PC-3 (cell line): ENCODE data around the gene FAM228B. TPM values are rescaled to one million over a fixed set of nuclear protein-coding genes. Genes with fewer than 3 reads are reported as not detected.

Source experiments
- ATAC-seq: fragments of 200-7000 bp; cut with Tn5 transposase; 2 replicates; pipeline ENCODE4 v1.9.1; 2020; ENCODE audit warnings: mild to moderate bottlenecking, moderate library complexity
- BruUV-seq: library from RNA; stranded (reverse); fragments of 400-500 nt; replicated peaks from 2 replicates; lab custom pipeline; 2021; lab: Mats Ljungman, UMichigan
- CTCF ChIA-PET: fragments of 300-600 bp; sonication (Branson Sonifier 250); formaldehyde crosslinking; loops from one replicate; lab custom pipeline; 2022; ENCODE audit warnings: antibody characterized with exemption; lab: Charles Lee
- POLR2A ChIA-PET: fragments of 300-600 bp; sonication (Branson Sonifier 250); formaldehyde crosslinking; loops from one replicate; lab custom pipeline; 2022; ENCODE audit warnings: antibody characterized with exemption; ENCODE audit not compliant: unreplicated experiment; lab: Charles Lee
- DNase-seq: peaks from one replicate; pipeline ENCODE4 v3.0.0-alpha.2; 2015
- H2AFZ ChIP-seq: fragments of 300-600 bp; sonication (generic); 2 replicates; pipeline ENCODE4 v1.6.0; 2016; ENCODE audit warnings: antibody characterized with exemption, low read length
- H3F3A ChIP-seq: fragments of 300-600 bp; sonication (generic); one replicate; pipeline ENCODE4 v1.6.0; 2017; ENCODE audit warnings: antibody characterized with exemption, low read length, control low read depth, mild to moderate bottlenecking; ENCODE audit not compliant: unreplicated experiment
- H3K27ac ChIP-seq: fragments of 300-600 bp; sonication (generic); 2 replicates; pipeline ENCODE4 v1.5.1; 2016; ENCODE audit warnings: mild to moderate bottlenecking, low read length
- H3K27me3 ChIP-seq: fragments of 300-600 bp; sonication (generic); 2 replicates; pipeline ENCODE4 v1.6.1; 2016; ENCODE audit warnings: low read length, mixed read lengths
- H3K36me3 ChIP-seq: fragments of 300-600 bp; sonication (generic); 2 replicates; pipeline ENCODE4 v1.6.1; 2016; ENCODE audit warnings: low read depth, mixed run types, low read length, mixed read lengths
- H3K4me1 ChIP-seq: fragments of 300-600 bp; sonication (generic); 2 replicates; pipeline ENCODE4 v1.5.1; 2016; ENCODE audit warnings: low read length; ENCODE audit not compliant: insufficient read depth
- H3K4me2 ChIP-seq: fragments of 300-600 bp; sonication (generic); 2 replicates; pipeline ENCODE4 v1.6.0; 2016; ENCODE audit warnings: low read length
- H3K4me3 ChIP-seq: fragments of 300-600 bp; sonication (generic); 2 replicates; pipeline ENCODE4 v1.5.1; 2016; ENCODE audit warnings: mild to moderate bottlenecking, low read length, mixed read lengths
- H3K79me2 ChIP-seq: fragments of 300-600 bp; sonication (generic); 2 replicates; pipeline ENCODE4 v1.6.1; 2017; ENCODE audit warnings: low read length, mixed read lengths
- H3K9ac ChIP-seq: fragments of 300-600 bp; sonication (generic); 2 replicates; pipeline ENCODE4 v1.6.0; 2016; ENCODE audit warnings: mild to moderate bottlenecking, low read length
- H3K9me2 ChIP-seq: fragments of 300-600 bp; sonication (generic); replicated peaks from 2 replicates; pipeline ENCODE4 v1.6.1; 2016; ENCODE audit warnings: mixed run types, low read length, mixed read lengths
- H3K9me3 ChIP-seq: fragments of 300-600 bp; sonication (generic); 2 replicates; pipeline ENCODE4 v1.6.1; 2016; ENCODE audit warnings: low read length, mixed read lengths
- H4K20me1 ChIP-seq: fragments of 300-600 bp; sonication (generic); 2 replicates; pipeline ENCODE4 v1.6.1; 2016; ENCODE audit warnings: low read length, mixed read lengths
- EZH2 ChIP-seq: fragments of 300-600 bp; sonication (generic); IDR thresholded peaks from one replicate; pipeline ENCODE4 v1.6.1; 2017; ENCODE audit warnings: antibody characterized with exemption, mild to moderate bottlenecking, low read length; ENCODE audit not compliant: unreplicated experiment
- EZH2phosphoT487 ChIP-seq: fragments of 300-600 bp; sonication (generic); IDR thresholded peaks from 2 replicates; pipeline ENCODE4 v1.6.1; 2018; ENCODE audit warnings: mild to moderate bottlenecking, antibody characterized with exemption, low read length, borderline replicate concordance
- intact Hi-C: fragments of 100-400 bp; cut with micrococcal nuclease; formaldehyde crosslinking; loops from 2 replicates; pipeline ENCODE4 v1.9.0; 2023
- total RNA-seq: library from RNA; depleted of rRNA; stranded (reverse); fragments of >200 nt; gene quantifications from 2 replicates; pipeline ENCODE4 v1.2.3, GENCODE V29; 2014
- TF ChIP-seq, protein P1 (sequence below): fragments of 300-600 bp; sonication (generic); conservative IDR thresholded peaks from 2 replicates; pipeline ENCODE4 v1.5.1; 2017; ENCODE audit warnings: antibody characterized with exemption, low read depth, mild to moderate bottlenecking, low read length

The FAM228B gene
- total RNA-seq, 1 experiment from 2014 or later: 4.5 TPM

DNA sequence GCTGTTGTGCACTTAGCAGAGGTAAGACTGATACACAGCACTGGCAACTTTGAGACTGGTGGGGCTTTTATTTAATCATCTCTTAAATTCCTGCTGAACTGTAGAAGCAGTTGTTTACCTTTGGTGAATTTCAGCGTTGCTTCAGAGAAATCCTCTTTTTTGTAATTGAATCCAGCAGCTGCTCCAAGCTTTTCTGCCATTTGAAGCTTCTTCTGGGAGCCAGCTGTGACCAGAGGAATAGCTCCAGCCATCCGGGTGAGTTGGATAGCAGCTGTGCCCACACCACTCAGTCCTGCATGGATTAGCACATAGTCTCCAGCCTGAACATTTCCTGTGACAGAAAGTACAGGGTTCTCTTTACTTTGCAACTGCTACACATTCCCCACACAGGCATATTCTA is 42.6 kb upstream of the FAM228B start:
- intact Hi-C loops: no loop called here
- Histone ChIP-seq H3K9me3 (no peaks in the 10 kb centered on the region), H3K79me2 (peaks cover 14% of the 10 kb centered on the region), H3K36me3 (peaks cover 5% of the 10 kb centered on the region), H3K27ac (no peak overlapping the region), H3K4me3 (no peak overlapping the region), H3F3A (no peaks in the 10 kb centered on the region), H3K9me2 (no peaks in the 10 kb centered on the region), H2AFZ (no peak overlapping the region), H3K4me1 (peaks cover 22% of the 10 kb centered on the region), H3K9ac (no peak overlapping the region), H3K4me2 (no peak overlapping the region), H3K27me3 (no peaks in the 10 kb centered on the region), H4K20me1 (no peaks in the 10 kb centered on the region)
- ATAC-seq (no peak), DNase-seq (no peak)
- BruUV-seq: no TSS peak
- ChIA-PET CTCF (no interaction called here), POLR2A (no interaction called here)
- no peak for TF ChIP-seq EZH2
- TF ChIP-seq, protein P1, sequence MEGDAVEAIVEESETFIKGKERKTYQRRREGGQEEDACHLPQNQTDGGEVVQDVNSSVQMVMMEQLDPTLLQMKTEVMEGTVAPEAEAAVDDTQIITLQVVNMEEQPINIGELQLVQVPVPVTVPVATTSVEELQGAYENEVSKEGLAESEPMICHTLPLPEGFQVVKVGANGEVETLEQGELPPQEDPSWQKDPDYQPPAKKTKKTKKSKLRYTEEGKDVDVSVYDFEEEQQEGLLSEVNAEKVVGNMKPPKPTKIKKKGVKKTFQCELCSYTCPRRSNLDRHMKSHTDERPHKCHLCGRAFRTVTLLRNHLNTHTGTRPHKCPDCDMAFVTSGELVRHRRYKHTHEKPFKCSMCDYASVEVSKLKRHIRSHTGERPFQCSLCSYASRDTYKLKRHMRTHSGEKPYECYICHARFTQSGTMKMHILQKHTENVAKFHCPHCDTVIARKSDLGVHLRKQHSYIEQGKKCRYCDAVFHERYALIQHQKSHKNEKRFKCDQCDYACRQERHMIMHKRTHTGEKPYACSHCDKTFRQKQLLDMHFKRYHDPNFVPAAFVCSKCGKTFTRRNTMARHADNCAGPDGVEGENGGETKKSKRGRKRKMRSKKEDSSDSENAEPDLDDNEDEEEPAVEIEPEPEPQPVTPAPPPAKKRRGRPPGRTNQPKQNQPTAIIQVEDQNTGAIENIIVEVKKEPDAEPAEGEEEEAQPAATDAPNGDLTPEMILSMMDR: no peak
- no peak for TF ChIP-seq EZH2phosphoT487

DNA sequence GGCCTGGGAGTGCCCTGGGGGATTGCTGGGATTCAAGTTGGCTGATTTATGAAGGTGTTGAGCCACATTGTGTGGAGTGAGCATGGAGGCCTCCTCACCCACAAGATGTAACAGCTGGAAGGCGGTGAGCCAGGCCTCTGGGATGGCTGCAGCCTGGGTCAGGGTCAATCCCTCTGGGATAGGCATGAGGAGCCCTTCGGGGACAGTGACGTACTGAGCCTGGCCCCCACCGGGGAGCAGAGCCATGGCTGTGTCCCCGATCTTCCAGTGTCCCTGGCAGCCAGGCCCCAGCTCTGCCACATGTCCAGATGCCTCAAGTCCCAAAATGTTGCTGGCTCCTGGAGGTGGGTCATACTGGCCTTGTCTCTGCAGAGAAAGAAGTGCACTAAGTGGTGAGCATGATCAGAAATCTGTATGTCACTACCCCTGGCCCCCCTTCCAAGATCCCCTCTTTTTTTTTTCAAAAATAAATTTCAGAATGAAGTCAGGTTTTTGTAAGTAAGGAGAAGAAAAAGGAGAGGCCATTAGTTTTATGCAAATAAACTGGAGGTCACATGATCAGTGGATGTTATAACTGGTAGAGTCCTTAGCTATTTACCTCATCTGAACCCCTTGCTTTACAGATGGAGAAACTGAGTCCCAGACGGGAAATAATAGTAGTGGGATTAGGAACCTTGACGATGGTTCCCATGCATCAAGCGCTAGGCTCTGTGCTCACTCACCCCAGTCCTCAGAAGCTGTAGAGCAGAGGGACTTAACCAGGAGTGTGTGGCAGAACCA is 40.3 kb upstream of the FAM228B start:
- intact Hi-C loops: no loop called here

More for the DNA sequence above, 40.3 kb upstream of the FAM228B start:
- no TSS peak for BruUV-seq
- Histone ChIP-seq H3K9me3 (no peaks in the 10 kb centered on the region), H3K79me2 (peaks cover 10% of the 10 kb centered on the region; the same call in 1 of the 2 replicates), H3F3A (no peaks in the 10 kb centered on the region), H3K9me2 (no peaks in the 10 kb centered on the region), H2AFZ (peak overlapping the region; percentile 86; the same call in 1 of the 2 replicates), H3K4me3 (peak overlapping the region; percentile 67), H3K4me2 (peak overlapping the region; percentile 78), H3K27ac (peak overlapping the region; percentile 36), H3K36me3 (peaks cover 5% of the 10 kb centered on the region), H3K9ac (peak overlapping the region; percentile 56), H3K4me1 (peaks cover 15% of the 10 kb centered on the region), H4K20me1 (no peaks in the 10 kb centered on the region), H3K27me3 (no peaks in the 10 kb centered on the region)
- ChIA-PET POLR2A (interaction anchor here (1.8 kb wide), 1 partner anchor 156 kb away, joined by 13 read pairs; the partner anchor contains the start of gene ATAD2B), CTCF (interaction anchor here (1.6 to 2.1 kb wide), 2 partner anchors 156 to 258 kb away, joined by 9 to 24 read pairs; partner anchors contain the start of gene ATAD2B)
- DNase-seq (no peak), ATAC-seq (no peak)
- TF ChIP-seq, protein P1: no peak
- TF ChIP-seq EZH2 (no peak), EZH2phosphoT487 (no peak)
